Endothelial cell of umbilical vein (primary cell): ENCODE measurements around the gene RBM28. TPM values are rescaled to one million over a fixed set of nuclear protein-coding genes. Genes with fewer than 3 reads are reported as not detected.

Experiments used
- BruUV-seq: library from RNA; stranded (reverse); fragments of 400-500 nt; replicated peaks from 2 replicates; lab custom pipeline; 2021; lab: Mats Ljungman, UMichigan
- CTCF ChIA-PET: fragments of 300-600, 350-600 bp; sonication (Branson Sonifier 250); formaldehyde crosslinking; loops from one replicate; lab custom pipeline; 2021; ENCODE audit warnings: antibody characterized with exemption, inconsistent platforms; lab: Charles Lee
- POLR2A ChIA-PET: fragments of 300-600, 350-600 bp; sonication (Branson Sonifier 250); formaldehyde crosslinking; loops from one replicate; lab custom pipeline; 2021; ENCODE audit warnings: antibody characterized with exemption, inconsistent platforms; lab: Charles Lee
- DNase-seq: peaks from one replicate; pipeline ENCODE4 v3.0.0-alpha.2; 2011; ENCODE audit warnings: low read depth, low spot score
- FAIRE-seq: peaks from 2 replicates; lab custom pipeline; 2011; peaks lifted over from hg19 to GRCh38; lab: Jason Lieb, UNC
- H2AFZ ChIP-seq: 2 replicates; pipeline ENCODE4 v1.6.0; 2012; ENCODE audit warnings: low read depth, low read length, control low read depth, inconsistent platforms
- H3K27ac ChIP-seq: 2 replicates; pipeline ENCODE4 v1.5.1; 2011; ENCODE audit warnings: low read depth, mild to moderate bottlenecking, control low read depth, low read length, moderate library complexity; ENCODE audit not compliant: insufficient read depth
- H3K27me3 ChIP-seq, 2 experiments: 2 replicates each; pipeline versions ENCODE4 v1.6.0 to v1.6.1; 2011; ENCODE audit warnings: low read length in 2 of 2, mixed read lengths in 1 of 2; ENCODE audit not compliant: control insufficient read depth in 2 of 2, insufficient read depth in 2 of 2
- H3K36me3 ChIP-seq, 2 experiments: 2 replicates in 1 of 2; 3 replicates in 1 of 2; pipeline ENCODE4 v1.5.1; 2011; ENCODE audit warnings: low read length in 2 of 2, mild to moderate bottlenecking in 1 of 2, moderate library complexity in 1 of 2; ENCODE audit not compliant: control insufficient read depth in 2 of 2, insufficient read depth in 2 of 2; ENCODE audit errors: extremely low read depth in 1 of 2
- H3K4me1 ChIP-seq: 3 replicates; pipeline ENCODE4 v1.5.1; 2011; ENCODE audit warnings: mild to moderate bottlenecking, low read length; ENCODE audit not compliant: control insufficient read depth, insufficient read depth; ENCODE audit errors: extremely low read depth
- H3K4me2 ChIP-seq: 2 replicates; pipeline ENCODE4 v1.6.1; 2011; ENCODE audit warnings: low read length, control low read depth, mixed read lengths; ENCODE audit not compliant: insufficient read depth
- H3K4me3 ChIP-seq, 3 experiments: fragments of 200-600 bp in 1 of 3; sonication (generic), shearing (Covaris generic) in 1 of 3; replicated peaks in 1 of 3; 2 replicates each; pipeline ENCODE4 v1.5.1; 2011 to 2016; ENCODE audit warnings: control low read depth in 3 of 3, low read length in 3 of 3, mild to moderate bottlenecking in 2 of 3, inconsistent platforms in 1 of 3, low read depth in 1 of 3, moderate library complexity in 1 of 3; ENCODE audit not compliant: insufficient read depth in 1 of 3
- H3K79me2 ChIP-seq: 2 replicates; pipeline ENCODE4 v1.6.0; 2012; ENCODE audit warnings: low read length, inconsistent platforms; ENCODE audit not compliant: control insufficient read depth, insufficient read depth
- H3K9ac ChIP-seq: replicated peaks from 2 replicates; pipeline ENCODE3; 2011; ENCODE audit warnings: low read length, control low read depth; ENCODE audit not compliant: insufficient read depth; ENCODE audit errors: extremely low read depth
- H3K9me1 ChIP-seq: replicated peaks from 3 replicates; pipeline ENCODE4 v1.6.0; 2011; ENCODE audit warnings: mild to moderate bottlenecking, low read length; ENCODE audit not compliant: control insufficient read depth, insufficient read depth; ENCODE audit errors: extremely low read depth
- H3K9me3 ChIP-seq: replicated peaks from 2 replicates; pipeline ENCODE4 v1.5.1; 2012; ENCODE audit warnings: low read length, inconsistent platforms; ENCODE audit not compliant: control insufficient read depth, insufficient read depth
- H4K20me1 ChIP-seq: replicated peaks from 2 replicates; pipeline ENCODE3; 2011; ENCODE audit warnings: mild to moderate bottlenecking, low read length; ENCODE audit not compliant: control insufficient read depth, insufficient read depth; ENCODE audit errors: extremely low read depth
- CTCF ChIP-seq, 2 donors: IDR thresholded peaks; 1 replicate in 1 of 2; 2 replicates in 1 of 2; pipeline ENCODE4 v1.5.1; 2011; ENCODE audit warnings: low read length in 2 of 2, mild to moderate bottlenecking in 2 of 2, moderate library complexity in 2 of 2, control low read depth in 1 of 2, inconsistent platforms in 1 of 2, low read depth in 1 of 2; ENCODE audit not compliant: insufficient read depth in 1 of 2; ENCODE audit errors: extremely low read depth in 1 of 2
- EZH2 ChIP-seq: IDR thresholded peaks from 2 replicates; pipeline ENCODE4 v1.6.1; 2012; ENCODE audit warnings: borderline replicate concordance, low read depth, mild to moderate bottlenecking, moderate library complexity, low read length, inconsistent platforms; ENCODE audit not compliant: severe bottlenecking
- FOS ChIP-seq: IDR thresholded peaks from 2 replicates; pipeline ENCODE4 v1.6.1; 2011; ENCODE audit warnings: mild to moderate bottlenecking, low read length, moderate library complexity, borderline replicate concordance; ENCODE audit not compliant: insufficient read depth
- GATA2 ChIP-seq: IDR thresholded peaks from 2 replicates; pipeline ENCODE4 v1.7.0; 2011; ENCODE audit warnings: low read depth, mild to moderate bottlenecking, moderate library complexity, mixed read lengths, low read length; ENCODE audit not compliant: insufficient read length, insufficient read depth
- JUN ChIP-seq: IDR thresholded peaks from 2 replicates; pipeline ENCODE4 v1.6.1; 2011; ENCODE audit warnings: borderline replicate concordance, low read depth; ENCODE audit not compliant: insufficient read length, insufficient read depth
- MAX ChIP-seq: IDR thresholded peaks from 2 replicates; pipeline ENCODE4 v1.6.1; 2011; ENCODE audit not compliant: insufficient read depth, insufficient read length
- MYC ChIP-seq: IDR thresholded peaks from one replicate; pipeline ENCODE4 v1.6.1; 2011; ENCODE audit warnings: mild to moderate bottlenecking, low read depth, low read length
- POLR2A ChIP-seq: IDR thresholded peaks from 2 replicates; pipeline ENCODE4 v1.6.1; 2012; ENCODE audit warnings: low read depth, mild to moderate bottlenecking, control low read depth, low read length
- POLR2AphosphoS5 ChIP-seq: IDR thresholded peaks from 2 replicates; pipeline ENCODE4 v1.6.1; 2012; ENCODE audit warnings: low read depth, mild to moderate bottlenecking, control low read depth, low read length, moderate library complexity; ENCODE audit not compliant: insufficient read depth
- dilution Hi-C: fragments of 300-500 bp; cut with MboI; formaldehyde crosslinking; loops from one replicate; pipeline ENCODE4 v1.15.0; 2019; ENCODE audit warnings: low sequenced_read_pairs; ENCODE audit not compliant: extremely low pct_ligation_motif_present
- intact Hi-C: fragments of 100-400 bp; cut with micrococcal nuclease; formaldehyde crosslinking; loops from one replicate; pipeline ENCODE4 v1.10.0; 2022
- polyA plus RNA-seq, 4 experiments: library from polyadenylated mRNA; depleted of rRNA in 3 of 4; stranded (reverse) in 3 of 4; unstranded in 1 of 4; fragments of >200 nt; gene quantifications; 2 replicates each; pipeline versions ENCODE4 v1.2.1 to v1.2.3, GENCODE V29; 2011 to 2012; ENCODE audit warnings: missing spikeins in 1 of 4
- total RNA-seq: library from RNA; stranded (reverse); gene quantifications from 2 replicates; pipeline ENCODE4 v1.2.3, GENCODE V29; 2021

The RBM28 gene
- total and polyA plus RNA-seq, 2 donors (not counting 3 experiments of a cell fraction or from before 2014, with no cell fraction given): 11.6 to 58.7 TPM

GRCh38 chr7:128323040-128323439 is 20.7 kb downstream of the RBM28 start:
- Histone ChIP-seq H3K27me3 (no peaks in the 10 kb centered on the region), H3K9ac (no peak overlapping the region), H2AFZ (no peak overlapping the region), H3K4me3 (no peak overlapping the region), H3K27ac (no peak overlapping the region), H3K79me2 (no peaks in the 10 kb centered on the region), H3K4me2 (no peak overlapping the region), H3K36me3 (peaks cover 12 to 18% of the 10 kb centered on the region in 2 experiments), H3K9me3 (no peaks in the 10 kb centered on the region), H3K4me1 (no peaks in the 10 kb centered on the region), H4K20me1 (no peaks in the 10 kb centered on the region), H3K9me1 (no peaks in the 10 kb centered on the region)
- intact Hi-C loops: loop anchor here (10.0 kb wide), 1 partner anchor 618 kb away; no protein-coding TSS in a partner anchor
- dilution Hi-C loops: no loop called here
- no peak for DNase-seq
- no peak for TF ChIP-seq JUN
- TF ChIP-seq EZH2: no peak
- no peak for TF ChIP-seq POLR2A
- no peak for TF ChIP-seq POLR2AphosphoS5
- no peak for TF ChIP-seq MYC
- TF ChIP-seq GATA2: no peak
- no peak for TF ChIP-seq CTCF (IDR thresholded peaks at IDR 0.05; ENCODE audit: extremely low read depth in 1 of 2, insufficient read depth in 1 of 2, low read depth in 1 of 2, low read length in 2 of 2)
- no peak for TF ChIP-seq FOS
- no peak for TF ChIP-seq MAX
- POLR2A ChIA-PET: no interaction called here
- no TSS peak for BruUV-seq
- no peak for FAIRE-seq
- CTCF ChIA-PET: interaction anchor here (0.7 to 2.3 kb wide), 4 partner anchors 15 to 1520 kb away, joined by 3 to 6 read pairs (median 4); no protein-coding TSS in a partner anchor
